HepG2 (cell line): Measurements from ENCODE around the gene CCNA2. TPM values are rescaled to one million over a fixed set of nuclear protein-coding genes. Genes with fewer than 3 reads are reported as not detected.

Source experiments
- ATAC-seq: fragments of 200-7000 bp; cut with Tn5 transposase; 3 replicates; pipeline ENCODE4 v1.9.1; 2020; ENCODE audit warnings: mild to moderate bottlenecking, moderate library complexity
- BruUV-seq: library from RNA; stranded (reverse); fragments of 400-500 nt; replicated peaks from 2 replicates; lab custom pipeline; 2021; lab: Mats Ljungman, UMichigan
- CTCF ChIA-PET: fragments of 300-600 bp; formaldehyde crosslinking; extraction: SDS; loops from one replicate; lab custom pipeline; 2021; ENCODE audit warnings: low total read pairs, inconsistent platforms, low intra/inter-chr PET ratio; lab: Yijun Ruan, JAX
- POLR2A ChIA-PET: fragments of 350-600 bp; sonication (Branson Sonifier 250); formaldehyde crosslinking; loops from one replicate; lab custom pipeline; 2020; ENCODE audit warnings: antibody characterized with exemption, inconsistent platforms; lab: Yijun Ruan, JAX
- DNase-seq: peaks from one replicate; pipeline ENCODE4 v3.0.0-alpha.2; 2015; ENCODE audit warnings: low spot score
- FAIRE-seq: peaks from 3 replicates; lab custom pipeline; 2011; peaks lifted over from hg19 to GRCh38; lab: Jason Lieb, UNC
- H2AFZ ChIP-seq: one replicate; pipeline ENCODE4 v1.6.1; 2011; ENCODE audit warnings: low read length, inconsistent platforms
- H3K27ac ChIP-seq: fragments of 300-600 bp; 3 replicates; pipeline ENCODE4 v1.8.0; 2011; ENCODE audit warnings: mixed run types, mild to moderate bottlenecking, mixed read lengths, low read length, inconsistent platforms; ENCODE audit not compliant: insufficient read depth; ENCODE audit errors: extremely low read length
- H3K27me3 ChIP-seq, 2 experiments: fragments of 200-600 bp in 1 of 2; 2 replicates in 1 of 2; 3 replicates in 1 of 2; pipeline versions ENCODE4 v1.6.0 to v1.8.0; 2011; ENCODE audit warnings: low read length in 2 of 2, mild to moderate bottlenecking in 2 of 2, moderate library complexity in 2 of 2, inconsistent platforms in 1 of 2; ENCODE audit not compliant: insufficient read depth in 2 of 2, control insufficient read depth in 1 of 2
- H3K36me3 ChIP-seq, 2 experiments: fragments of 200-600 bp in 1 of 2; replicated peaks in 1 of 2; 2 replicates in 1 of 2; 3 replicates in 1 of 2; pipeline versions ENCODE4 v1.5.1 to v1.8.0; 2011; ENCODE audit warnings: low read length in 2 of 2, inconsistent platforms in 1 of 2; ENCODE audit not compliant: insufficient read depth in 2 of 2, control insufficient read depth in 1 of 2
- H3K4me1 ChIP-seq: 2 replicates; pipeline ENCODE4 v1.5.1; 2012; ENCODE audit warnings: low read length, inconsistent platforms; ENCODE audit not compliant: insufficient read depth
- H3K4me2 ChIP-seq: 2 replicates; pipeline ENCODE4 v1.6.0; 2011; ENCODE audit warnings: low read depth, low read length, inconsistent platforms
- H3K4me3 ChIP-seq, 3 experiments: fragments of 200-600 bp in 1 of 3; sonication (generic), shearing (Covaris generic) in 1 of 3; replicated peaks in 1 of 3; 2 replicates each; pipeline ENCODE4 v1.5.1; 2011 to 2016; ENCODE audit warnings: low read length in 3 of 3, inconsistent platforms in 2 of 3, low read depth in 2 of 3, mild to moderate bottlenecking in 2 of 3, control low read depth in 1 of 3, mixed read lengths in 1 of 3; ENCODE audit not compliant: insufficient read depth in 1 of 3
- H3K79me2 ChIP-seq: one replicate; pipeline ENCODE4 v1.6.1; 2011; ENCODE audit warnings: low read length, inconsistent platforms; ENCODE audit not compliant: insufficient read depth
- H3K9ac ChIP-seq: 2 replicates; pipeline ENCODE4 v1.6.0; 2011; ENCODE audit warnings: mild to moderate bottlenecking, low read depth, low read length, inconsistent platforms; ENCODE audit not compliant: insufficient read depth
- H3K9me3 ChIP-seq: 2 replicates; pipeline ENCODE4 v1.5.1; 2012; ENCODE audit warnings: mild to moderate bottlenecking, low read length
- H4K20me1 ChIP-seq: 2 replicates; pipeline ENCODE4 v1.6.0; 2011; ENCODE audit warnings: inconsistent platforms, mild to moderate bottlenecking, low read length, moderate library complexity; ENCODE audit not compliant: insufficient read depth
- GFI1 ChIP-seq: sonication (generic); formaldehyde crosslinking; IDR thresholded peaks from 2 replicates; pipeline ENCODE4 v1.5.0; 2020; ENCODE audit warnings: missing genetic modification reagents, mild to moderate bottlenecking, borderline replicate concordance
- HOXA7 ChIP-seq: sonication (generic); formaldehyde crosslinking; IDR thresholded peaks from 2 replicates; pipeline ENCODE4 v1.8.1; 2022; ENCODE audit warnings: mild to moderate bottlenecking, missing genetic modification reagents, moderate library complexity
- KLF12 ChIP-seq: sonication (generic); formaldehyde crosslinking; IDR thresholded peaks from 2 replicates; pipeline ENCODE4 v1.4.0; 2020; ENCODE audit warnings: missing genetic modification reagents, borderline replicate concordance
- KLF13 ChIP-seq: sonication (generic); formaldehyde crosslinking; IDR thresholded peaks from 2 replicates; pipeline ENCODE4 v1.4.0; 2020; ENCODE audit warnings: mild to moderate bottlenecking, missing genetic modification reagents
- LRRFIP1 ChIP-seq: sonication (generic); formaldehyde crosslinking; conservative IDR thresholded peaks from 2 replicates; pipeline ENCODE4 v1.4.0; 2020; ENCODE audit warnings: missing genetic modification reagents
- SIN3A ChIP-seq: IDR thresholded peaks from 2 replicates; pipeline ENCODE4 v1.6.1; 2011; ENCODE audit warnings: low read depth, mild to moderate bottlenecking, control low read depth, low read length, borderline replicate concordance
- SYNCRIP ChIP-seq: fragments of 200-400 bp; formaldehyde crosslinking; IDR thresholded peaks from 2 replicates; pipeline ENCODE4 v1.6.1; 2018; ENCODE audit warnings: mild to moderate bottlenecking, low read depth, low read length; ENCODE audit not compliant: insufficient read depth
- TBP ChIP-seq: sonication (generic); formaldehyde crosslinking; IDR thresholded peaks from 2 replicates; pipeline ENCODE4 v1.5.0; 2020; ENCODE audit warnings: missing genetic modification reagents
- TEAD2 ChIP-seq: sonication (generic); formaldehyde crosslinking; IDR thresholded peaks from 2 replicates; pipeline ENCODE4 v1.9.0; 2021; ENCODE audit warnings: missing genetic modification reagents
- ZHX1 ChIP-seq: sonication (generic); formaldehyde crosslinking; IDR thresholded peaks from 2 replicates; pipeline ENCODE4 v1.8.1; 2022; ENCODE audit warnings: low read depth, mild to moderate bottlenecking, missing genetic modification reagents
- ZNF232 ChIP-seq: sonication (generic); formaldehyde crosslinking; IDR thresholded peaks from 2 replicates; pipeline ENCODE4 v1.4.0; 2020; ENCODE audit warnings: missing genetic modification reagents, borderline replicate concordance
- ZNF441 ChIP-seq: sonication (generic); formaldehyde crosslinking; IDR thresholded peaks from 2 replicates; pipeline ENCODE4 v1.7.0; 2021; ENCODE audit warnings: missing genetic modification reagents, borderline replicate concordance
- ZXDC ChIP-seq: sonication (generic); formaldehyde crosslinking; IDR thresholded peaks from 2 replicates; pipeline ENCODE4 v1.5.0; 2020; ENCODE audit warnings: mild to moderate bottlenecking, missing genetic modification reagents
- WGBS: methylation state at CpG from one replicate; pipeline ENCODE4 v1.1.6; 2017; ENCODE audit warnings: low lambda C conversion rate; 5-methylcytosine and 5-hydroxymethylcytosine counted together
- in situ Hi-C: cut with HindIII; loops from 2 replicates; pipeline ENCODE4 v1.10.0; 2017; ENCODE audit warnings: low pct_unique_long_range_greater_than_20kb; ENCODE audit not compliant: extremely low pct_ligation_motif_present
- intact Hi-C: fragments of 100-400 bp; cut with micrococcal nuclease; formaldehyde crosslinking; loops from one replicate; pipeline ENCODE4 v1.10.0; 2022; ENCODE audit not compliant: unreplicated experiment
- polyA plus RNA-seq, 8 experiments: library from polyadenylated mRNA; depleted of rRNA in 3 of 8; stranded (reverse) in 7 of 8; unstranded in 1 of 8; fragments of >200 nt; fragmentation: Illumina TruSeq in 4 of 8; extraction: Trizol in 4 of 8; gene quantifications; 2 replicates each; pipeline versions ENCODE4 v1.2.1 to v1.2.3, GENCODE V29; 2011 to 2016; ENCODE audit warnings: low read depth in 4 of 8, missing spikeins in 1 of 8, mixed read lengths in 1 of 8; ENCODE audit not compliant: insufficient read depth in 1 of 8
- total RNA-seq, 5 experiments: library from RNA; depleted of rRNA; stranded (reverse); fragments of >200 nt; fragmentation: Illumina TruSeq; extraction: Trizol; gene quantifications; 2 replicates each; pipeline ENCODE4 v1.2.3, GENCODE V29; 2016; ENCODE audit warnings: low read depth in 1 of 5
- TF ChIP-seq, protein P1 (sequence below): sonication (generic); formaldehyde crosslinking; IDR thresholded peaks from 2 replicates; pipeline ENCODE4 v1.9.0; 2021; ENCODE audit warnings: missing genetic modification reagents, borderline replicate concordance

Gene CCNA2
- total and polyA plus RNA-seq, 2 of the 13 experiments (the other 11 are each of a cell fraction or from before 2014, with no cell fraction given), result 31.3 to 105 TPM

DNA sequence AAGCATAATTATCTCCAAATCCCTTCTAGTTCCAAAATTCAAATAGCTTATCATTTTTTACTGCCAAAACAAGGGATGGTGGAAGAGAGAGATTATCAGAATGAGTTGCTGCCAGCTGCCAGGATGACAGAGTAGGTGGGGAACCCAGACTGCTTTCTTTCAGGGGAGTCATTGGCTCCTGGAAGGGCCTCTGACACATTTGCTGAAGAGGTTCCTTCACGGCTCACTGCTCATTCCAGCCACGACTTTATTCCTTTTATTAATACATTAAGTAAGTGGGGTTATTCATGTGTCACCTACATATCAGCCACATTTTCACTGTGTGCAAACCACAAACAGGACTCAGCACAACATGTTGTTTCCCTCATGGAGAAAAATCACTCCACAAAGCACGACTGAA is 46.1 kb downstream of the CCNA2 start:
- FAIRE-seq (no peak), DNase-seq (no peak), ATAC-seq (no peak)
- Histone ChIP-seq H4K20me1 (no peaks in the 10 kb centered on the region), H3K9me3 (no peaks in the 10 kb centered on the region), H3K27ac (no peak overlapping the region), H3K4me3 (no peak overlapping the region), H3K9ac (no peak overlapping the region), H3K79me2 (no peaks in the 10 kb centered on the region), H3K4me1 (no peaks in the 10 kb centered on the region), H3K27me3 (peaks cover 0 to 14% of the 10 kb centered on the region in 2 experiments; a peak in 4 of 5 replicates), H3K36me3 (no peaks in the 10 kb centered on the region), H2AFZ (no peak overlapping the region), H3K4me2 (no peak overlapping the region)
- 1% methylated on average over 3 of the region's 3 CpGs for WGBS
- POLR2A ChIA-PET, result no interaction called here
- in situ Hi-C loops, result no loop called here
- no TSS peak for BruUV-seq
- CTCF ChIA-PET, result no interaction called here
- intact Hi-C loops, result no loop called here
- TF ChIP-seq ZXDC (CRISPR knock-in tag) (no peak), SYNCRIP (no peak), GFI1 (no peak), TEAD2 (no peak), ZNF441 (CRISPR knock-in tag) (no peak), ZHX1 (CRISPR knock-in tag) (no peak), KLF12 (CRISPR knock-in tag) (no peak), LRRFIP1 (no peak), TBP (CRISPR knock-in tag) (no peak), ZNF232 (no peak), KLF13 (CRISPR knock-in tag) (no peak), SIN3A (no peak), HOXA7 (CRISPR knock-in tag) (no peak)
- TF ChIP-seq, protein P1, sequence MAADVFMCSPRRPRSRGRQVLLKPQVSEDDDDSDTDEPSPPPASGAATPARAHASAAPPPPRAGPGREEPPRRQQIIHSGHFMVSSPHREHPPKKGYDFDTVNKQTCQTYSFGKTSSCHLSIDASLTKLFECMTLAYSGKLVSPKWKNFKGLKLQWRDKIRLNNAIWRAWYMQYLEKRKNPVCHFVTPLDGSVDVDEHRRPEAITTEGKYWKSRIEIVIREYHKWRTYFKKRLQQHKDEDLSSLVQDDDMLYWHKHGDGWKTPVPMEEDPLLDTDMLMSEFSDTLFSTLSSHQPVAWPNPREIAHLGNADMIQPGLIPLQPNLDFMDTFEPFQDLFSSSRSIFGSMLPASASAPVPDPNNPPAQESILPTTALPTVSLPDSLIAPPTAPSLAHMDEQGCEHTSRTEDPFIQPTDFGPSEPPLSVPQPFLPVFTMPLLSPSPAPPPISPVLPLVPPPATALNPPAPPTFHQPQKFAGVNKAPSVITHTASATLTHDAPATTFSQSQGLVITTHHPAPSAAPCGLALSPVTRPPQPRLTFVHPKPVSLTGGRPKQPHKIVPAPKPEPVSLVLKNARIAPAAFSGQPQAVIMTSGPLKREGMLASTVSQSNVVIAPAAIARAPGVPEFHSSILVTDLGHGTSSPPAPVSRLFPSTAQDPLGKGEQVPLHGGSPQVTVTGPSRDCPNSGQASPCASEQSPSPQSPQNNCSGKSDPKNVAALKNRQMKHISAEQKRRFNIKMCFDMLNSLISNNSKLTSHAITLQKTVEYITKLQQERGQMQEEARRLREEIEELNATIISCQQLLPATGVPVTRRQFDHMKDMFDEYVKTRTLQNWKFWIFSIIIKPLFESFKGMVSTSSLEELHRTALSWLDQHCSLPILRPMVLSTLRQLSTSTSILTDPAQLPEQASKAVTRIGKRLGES (CRISPR knock-in tag), result no peak
